HG02763 (cell line): ENCODE data around the gene CHD9.
A peak's percentile ranks its signal among the peaks of the same experiment; 100 is the strongest.
"Not testable (repeated sequence)": the region's sequence is repeated elsewhere in the genome, so short reads cannot be mapped to it uniquely, and the experiment has no call there.

Experiments used
- ATAC-seq: cut with Tn5 transposase; IDR thresholded peaks from one replicate; pipeline ENCODE4 v1.9.1; 2021; ENCODE audit warnings: mild to moderate bottlenecking, moderate library complexity; ENCODE audit not compliant: unreplicated experiment

Gene CHD9

GRCh38 chr16:53074296-53074695, 19.5 kb downstream of the CHD9 start:
- ATAC-seq = not testable (repeated sequence)

- not testable (repeated sequence) for ATAC-seq
Observed at GRCh38 chr16:53075461-53075860, 20.7 kb downstream of the CHD9 start.

- ATAC-seq = no peak
Observed at GRCh38 chr16:53078247-53078646, 23.5 kb downstream of the CHD9 start.

- ATAC-seq = no peak
Observed at GRCh38 chr16:53078765-53079485, 24.1 kb downstream of the CHD9 start.

GRCh38 chr16:53080345-53081031, 25.7 kb downstream of the CHD9 start:
- no peak for ATAC-seq

GRCh38 chr16:53081032-53081424, 26.2 kb downstream of the CHD9 start:
- no peak for ATAC-seq

GRCh38 chr16:53081686-53082407, 27.1 kb downstream of the CHD9 start:
- no peak for ATAC-seq

- ATAC-seq = no peak
Observed at GRCh38 chr16:53082509-53082908, 27.7 kb downstream of the CHD9 start.

- ATAC-seq = no peak
Observed at GRCh38 chr16:53083119-53083518, 28.3 kb downstream of the CHD9 start.

GRCh38 chr16:53084141-53084541, 29.4 kb downstream of the CHD9 start:
- ATAC-seq = no peak

GRCh38 chr16:53084746-53085334, 30.0 kb downstream of the CHD9 start:
- no peak for ATAC-seq

- ATAC-seq = no peak
Observed at GRCh38 chr16:53085369-53085843, 30.6 kb downstream of the CHD9 start.

- ATAC-seq = no peak
Observed at GRCh38 chr16:53085931-53086421, 31.2 kb downstream of the CHD9 start.

GRCh38 chr16:53087101-53087500, 32.3 kb downstream of the CHD9 start:
- no peak for ATAC-seq

GRCh38 chr16:53089434-53090285, 34.9 kb downstream of the CHD9 start:
- ATAC-seq = no peak

- no peak for ATAC-seq
Observed at GRCh38 chr16:53090286-53090590, 35.4 kb downstream of the CHD9 start.

- ATAC-seq = peak; percentile 44
Observed at GRCh38 chr16:53090591-53091411, 36.0 kb downstream of the CHD9 start.

GRCh38 chr16:53091466-53092211, 36.8 kb downstream of the CHD9 start:
- ATAC-seq = peak; percentile 51

- ATAC-seq = no peak
Observed at GRCh38 chr16:53092284-53092683, 37.5 kb downstream of the CHD9 start.
